ENCODE results near the gene KCNN4.

The KCNN4 gene

DNA sequence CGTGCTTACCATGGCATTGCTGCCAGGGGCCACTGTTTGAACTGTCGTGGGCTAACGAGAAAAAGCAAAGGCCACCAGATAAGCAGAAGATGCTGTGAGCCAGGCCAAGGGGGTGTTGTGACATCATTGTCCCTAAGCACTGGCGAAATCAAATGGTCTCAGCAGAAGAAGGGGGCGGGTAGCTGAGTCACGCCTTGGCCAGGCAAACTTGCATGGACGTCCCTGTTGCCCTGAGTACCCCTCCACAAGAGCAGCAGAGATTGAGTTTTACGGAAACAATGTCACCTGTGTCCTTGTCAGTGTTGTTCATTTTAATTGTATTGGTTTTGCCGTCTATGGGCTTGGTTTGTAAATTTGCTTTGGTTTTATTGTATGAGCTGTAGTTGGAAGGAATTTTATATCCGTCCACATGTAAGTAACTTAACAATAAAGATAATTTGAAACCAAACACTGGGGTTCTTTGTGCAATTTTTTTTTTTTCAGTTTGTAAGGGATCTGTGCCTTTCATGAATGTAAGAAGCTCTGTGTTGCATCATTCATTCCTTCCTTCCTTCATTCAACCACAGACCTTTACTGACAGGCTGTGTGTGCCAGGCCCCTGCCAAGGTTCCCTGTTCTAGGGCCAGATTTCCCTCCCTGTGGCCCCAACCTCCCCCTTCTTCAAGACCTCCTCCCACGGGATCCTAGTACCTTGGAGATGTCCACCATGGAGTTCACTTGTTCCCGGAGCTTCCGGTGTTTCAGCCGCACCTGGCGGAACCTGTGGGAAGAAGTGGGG lies 12.3 kb downstream of the KCNN4 start:
- no peak for ATAC-seq (ENCODE audit: low read depth)
- Histone ChIP-seq H3K27ac (ENCODE audit: poor library complexity, severe bottlenecking) (no peak overlapping the region), H3K36me3 (ENCODE audit: low read depth) (peaks cover 80% of the 10 kb centered on the region), H3K4me3 (ENCODE audit: severe bottlenecking) (no peak overlapping the region), H3K4me1 (ENCODE audit: insufficient read depth, poor library complexity, severe bottlenecking) (peaks cover 17% of the 10 kb centered on the region), H3K9me3 (ENCODE audit: severe bottlenecking) (no peaks in the 10 kb centered on the region), H3K27me3 (ENCODE audit: insufficient read depth, poor library complexity, severe bottlenecking) (no peaks in the 10 kb centered on the region)
- DNase-seq (ENCODE audit: low spot score), result no peak
- TF ChIP-seq, protein P1, sequence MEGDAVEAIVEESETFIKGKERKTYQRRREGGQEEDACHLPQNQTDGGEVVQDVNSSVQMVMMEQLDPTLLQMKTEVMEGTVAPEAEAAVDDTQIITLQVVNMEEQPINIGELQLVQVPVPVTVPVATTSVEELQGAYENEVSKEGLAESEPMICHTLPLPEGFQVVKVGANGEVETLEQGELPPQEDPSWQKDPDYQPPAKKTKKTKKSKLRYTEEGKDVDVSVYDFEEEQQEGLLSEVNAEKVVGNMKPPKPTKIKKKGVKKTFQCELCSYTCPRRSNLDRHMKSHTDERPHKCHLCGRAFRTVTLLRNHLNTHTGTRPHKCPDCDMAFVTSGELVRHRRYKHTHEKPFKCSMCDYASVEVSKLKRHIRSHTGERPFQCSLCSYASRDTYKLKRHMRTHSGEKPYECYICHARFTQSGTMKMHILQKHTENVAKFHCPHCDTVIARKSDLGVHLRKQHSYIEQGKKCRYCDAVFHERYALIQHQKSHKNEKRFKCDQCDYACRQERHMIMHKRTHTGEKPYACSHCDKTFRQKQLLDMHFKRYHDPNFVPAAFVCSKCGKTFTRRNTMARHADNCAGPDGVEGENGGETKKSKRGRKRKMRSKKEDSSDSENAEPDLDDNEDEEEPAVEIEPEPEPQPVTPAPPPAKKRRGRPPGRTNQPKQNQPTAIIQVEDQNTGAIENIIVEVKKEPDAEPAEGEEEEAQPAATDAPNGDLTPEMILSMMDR (IDR thresholded peaks at IDR 0.05; ENCODE audit: poor library complexity, severe bottlenecking), result no peak

DNA sequence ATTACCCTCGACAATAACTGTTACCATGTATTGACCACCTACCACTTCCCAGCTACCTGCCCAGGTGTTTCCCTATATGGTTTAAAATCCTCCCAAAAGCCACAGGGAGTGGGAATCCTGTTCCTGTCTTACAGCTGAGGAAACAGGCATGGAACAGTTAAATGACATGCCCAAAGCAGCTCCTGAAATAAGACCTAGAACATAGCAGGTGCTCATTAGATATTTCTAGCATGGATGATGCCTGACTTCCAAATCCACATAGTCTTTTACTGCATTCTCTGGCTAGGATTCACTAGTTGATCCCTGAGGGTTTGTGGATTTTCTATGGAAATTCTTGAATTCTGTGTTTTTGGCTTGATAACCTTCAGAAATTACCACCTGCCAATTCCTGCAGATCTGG lies 13.0 kb downstream of the KCNN4 start:
- Histone ChIP-seq H3K27ac (ENCODE audit: poor library complexity, severe bottlenecking) (no peak overlapping the region), H3K36me3 (ENCODE audit: low read depth) (peaks cover 74% of the 10 kb centered on the region), H3K9me3 (ENCODE audit: severe bottlenecking) (no peaks in the 10 kb centered on the region), H3K4me1 (ENCODE audit: insufficient read depth, poor library complexity, severe bottlenecking) (peaks cover 21% of the 10 kb centered on the region), H3K27me3 (ENCODE audit: insufficient read depth, poor library complexity, severe bottlenecking) (no peaks in the 10 kb centered on the region), H3K4me3 (ENCODE audit: severe bottlenecking) (no peak overlapping the region)
- ATAC-seq (ENCODE audit: low read depth) (no peak), DNase-seq (ENCODE audit: low spot score) (no peak)
- TF ChIP-seq, protein P1 (IDR thresholded peaks at IDR 0.05; ENCODE audit: poor library complexity, severe bottlenecking), result no peak

DNA sequence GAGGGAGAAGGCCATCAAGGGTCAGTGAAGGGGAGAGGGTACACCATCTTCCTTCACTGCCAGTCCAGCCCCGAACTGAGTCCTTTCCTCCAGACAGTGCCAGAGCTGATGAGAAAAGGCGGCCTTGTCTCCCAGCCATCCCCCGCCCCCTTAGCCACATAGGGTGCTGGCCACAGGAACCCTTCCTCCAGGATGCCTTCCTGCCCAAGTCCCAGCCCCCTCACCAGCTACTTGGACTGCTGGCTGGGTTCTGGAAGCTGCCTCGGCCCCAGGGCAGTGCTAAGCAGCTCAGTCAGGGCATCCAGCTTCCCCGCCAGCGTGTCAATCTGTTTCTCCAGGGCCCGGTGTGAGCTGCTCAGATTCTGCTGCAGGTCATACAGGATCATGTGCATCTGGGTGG lies 13.5 kb downstream of the KCNN4 start:
- H3K27ac ChIP-seq (ENCODE audit: poor library complexity, severe bottlenecking), result peak overlapping the region; percentile 91
- ATAC-seq (ENCODE audit: low read depth), result no peak
- peaks cover 21% of the 10 kb centered on the region for H3K4me1 ChIP-seq (ENCODE audit: insufficient read depth, poor library complexity, severe bottlenecking)
- no peak overlapping the region for H3K4me3 ChIP-seq (ENCODE audit: severe bottlenecking)
- H3K9me3 ChIP-seq (ENCODE audit: severe bottlenecking), result no peaks in the 10 kb centered on the region
- H3K36me3 ChIP-seq (ENCODE audit: low read depth), result peaks cover 69% of the 10 kb centered on the region
- DNase-seq (ENCODE audit: low spot score), result no peak
- TF ChIP-seq, protein P1 (IDR thresholded peaks at IDR 0.05; ENCODE audit: poor library complexity, severe bottlenecking), result no peak
- H3K27me3 ChIP-seq (ENCODE audit: insufficient read depth, poor library complexity, severe bottlenecking), result no peaks in the 10 kb centered on the region

DNA sequence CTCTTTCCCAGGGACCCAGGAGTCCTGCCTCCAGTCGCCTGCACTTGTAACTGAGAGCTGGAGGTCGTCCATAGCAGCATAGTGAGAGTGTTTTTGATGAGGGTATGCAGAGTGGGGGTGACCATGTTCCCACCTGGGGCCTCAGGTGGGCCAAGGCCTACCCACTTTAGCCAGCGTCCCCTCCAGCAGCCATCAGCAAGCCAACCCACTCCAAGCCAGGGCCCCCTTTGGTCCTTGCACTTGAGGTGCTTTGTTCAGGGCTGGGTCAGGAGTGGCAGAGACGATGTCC lies 14.1 kb downstream of the KCNN4 start:
- Histone ChIP-seq H3K27ac (ENCODE audit: poor library complexity, severe bottlenecking) (peak overlapping the region; percentile 91), H3K4me1 (ENCODE audit: insufficient read depth, poor library complexity, severe bottlenecking) (peaks cover 21% of the 10 kb centered on the region), H3K36me3 (ENCODE audit: low read depth) (peaks cover 63% of the 10 kb centered on the region), H3K27me3 (ENCODE audit: insufficient read depth, poor library complexity, severe bottlenecking) (no peaks in the 10 kb centered on the region), H3K9me3 (ENCODE audit: severe bottlenecking) (no peaks in the 10 kb centered on the region), H3K4me3 (ENCODE audit: severe bottlenecking) (no peak overlapping the region)
- ATAC-seq (ENCODE audit: low read depth) (no peak), DNase-seq (ENCODE audit: low spot score) (no peak)
- TF ChIP-seq, protein P1 (IDR thresholded peaks at IDR 0.05; ENCODE audit: poor library complexity, severe bottlenecking), result peak; percentile 42

DNA sequence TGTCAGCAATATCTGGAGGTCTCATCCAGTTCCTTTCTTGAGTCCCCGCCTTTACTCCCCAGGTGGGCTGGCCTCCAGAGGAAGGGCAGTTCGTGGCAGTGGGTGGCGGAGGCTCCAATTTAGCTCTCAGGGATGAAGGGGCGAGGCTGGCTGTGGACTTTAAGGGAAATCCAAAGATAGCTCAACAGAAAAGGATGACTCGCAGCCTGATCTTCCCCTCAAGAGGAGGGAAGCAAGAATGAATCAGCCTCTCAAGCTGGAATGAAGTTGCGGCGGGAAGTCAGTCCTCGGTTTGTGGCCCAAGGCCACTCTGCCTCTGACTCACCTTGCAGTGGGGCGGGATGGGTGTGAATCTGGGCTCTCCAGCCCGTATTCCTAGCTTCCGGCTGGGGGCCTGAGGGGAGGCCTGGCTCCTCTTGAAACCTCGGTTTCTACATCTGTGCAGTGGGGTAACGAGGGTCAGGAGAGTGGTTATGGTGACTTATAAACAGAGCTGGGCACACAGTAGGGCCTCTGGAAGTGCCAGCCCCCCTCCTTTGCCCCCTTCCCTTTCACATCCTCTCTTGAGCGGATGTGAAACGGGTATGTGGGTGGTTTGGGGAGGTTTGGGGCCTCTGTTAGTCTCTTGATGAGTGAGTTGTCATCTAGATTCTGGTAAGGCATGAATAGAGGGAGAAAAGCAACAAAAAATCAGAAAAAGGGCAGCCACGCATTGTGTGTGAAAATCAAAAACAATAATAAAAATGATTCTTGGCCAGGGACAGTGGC lies 15.5 kb downstream of the KCNN4 start:
- no peak overlapping the region for H3K4me3 ChIP-seq (ENCODE audit: severe bottlenecking)
- peaks cover 49% of the 10 kb centered on the region for H3K36me3 ChIP-seq (ENCODE audit: low read depth)
- DNase-seq (ENCODE audit: low spot score), result peak; percentile 95

More for the DNA sequence above, 15.5 kb downstream of the KCNN4 start:
- no peaks in the 10 kb centered on the region for H3K9me3 ChIP-seq (ENCODE audit: severe bottlenecking)
- peak; percentile 94 for ATAC-seq (ENCODE audit: low read depth)
- H3K27ac ChIP-seq (ENCODE audit: poor library complexity, severe bottlenecking), result peak overlapping the region; percentile 91
- no peaks in the 10 kb centered on the region for H3K27me3 ChIP-seq (ENCODE audit: insufficient read depth, poor library complexity, severe bottlenecking)
- TF ChIP-seq, protein P1 (IDR thresholded peaks at IDR 0.05; ENCODE audit: poor library complexity, severe bottlenecking), result no peak
- H3K4me1 ChIP-seq (ENCODE audit: insufficient read depth, poor library complexity, severe bottlenecking), result peaks cover 23% of the 10 kb centered on the region
